Omental fat pad (tissue), 4 donors: ENCODE results near the gene ERC2. TPM values are rescaled to one million over a fixed set of nuclear protein-coding genes. Genes with fewer than 3 reads are reported as not detected.

Source experiments
- ATAC-seq: fragments of 150-250 bp; one replicate; pipeline ENCODE4 v1.9.1; 2016; ENCODE audit warnings: mild to moderate bottlenecking, moderate library complexity; ENCODE audit not compliant: low FRiP score
- DNase-seq: peaks from one replicate; pipeline ENCODE4 v3.0.0-alpha.2; 2019; ENCODE audit warnings: low spot score
- total RNA-seq, 4 donors: library from RNA; depleted of rRNA; stranded (reverse); fragments of >200 nt; gene quantifications; one replicate each; pipeline ENCODE4 v1.1.0, GENCODE V29; 2016
- TF ChIP-seq, protein P1 (sequence below), 3 donors: fragments of 450-650 bp; IDR thresholded peaks; one replicate each; pipeline ENCODE4 v1.5.1; 2016 to 2017; ENCODE audit warnings: antibody characterized with exemption in 3 of 3, mild to moderate bottlenecking in 3 of 3, moderate library complexity in 2 of 3

The ERC2 gene
- total RNA-seq, 4 donors from 2014 or later, result 0.75 to 4.2 (median 2.3) TPM; not detected in 1

DNA sequence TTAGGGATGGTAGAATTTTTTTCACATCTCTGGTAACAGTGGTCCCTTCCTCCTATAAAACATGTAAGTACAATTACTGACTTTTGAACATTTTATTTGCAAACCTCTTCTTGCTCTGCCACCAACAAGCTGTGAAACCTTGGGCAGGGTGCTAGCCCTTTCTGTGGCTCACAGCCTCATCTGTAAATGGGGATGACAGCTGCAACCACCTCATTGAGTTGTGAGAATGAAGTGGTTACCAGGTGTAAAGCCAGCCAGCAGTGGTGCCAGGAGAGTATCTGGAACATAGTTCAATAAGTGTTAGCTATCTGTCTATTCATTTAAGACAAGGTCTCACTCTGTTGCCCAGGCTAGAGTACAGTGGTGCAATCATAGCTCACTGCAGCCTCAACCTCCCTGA is 278.1 kb downstream of the ERC2 start:
- ATAC-seq, result no peak
- no peak for DNase-seq
- TF ChIP-seq, protein P1, sequence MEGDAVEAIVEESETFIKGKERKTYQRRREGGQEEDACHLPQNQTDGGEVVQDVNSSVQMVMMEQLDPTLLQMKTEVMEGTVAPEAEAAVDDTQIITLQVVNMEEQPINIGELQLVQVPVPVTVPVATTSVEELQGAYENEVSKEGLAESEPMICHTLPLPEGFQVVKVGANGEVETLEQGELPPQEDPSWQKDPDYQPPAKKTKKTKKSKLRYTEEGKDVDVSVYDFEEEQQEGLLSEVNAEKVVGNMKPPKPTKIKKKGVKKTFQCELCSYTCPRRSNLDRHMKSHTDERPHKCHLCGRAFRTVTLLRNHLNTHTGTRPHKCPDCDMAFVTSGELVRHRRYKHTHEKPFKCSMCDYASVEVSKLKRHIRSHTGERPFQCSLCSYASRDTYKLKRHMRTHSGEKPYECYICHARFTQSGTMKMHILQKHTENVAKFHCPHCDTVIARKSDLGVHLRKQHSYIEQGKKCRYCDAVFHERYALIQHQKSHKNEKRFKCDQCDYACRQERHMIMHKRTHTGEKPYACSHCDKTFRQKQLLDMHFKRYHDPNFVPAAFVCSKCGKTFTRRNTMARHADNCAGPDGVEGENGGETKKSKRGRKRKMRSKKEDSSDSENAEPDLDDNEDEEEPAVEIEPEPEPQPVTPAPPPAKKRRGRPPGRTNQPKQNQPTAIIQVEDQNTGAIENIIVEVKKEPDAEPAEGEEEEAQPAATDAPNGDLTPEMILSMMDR (IDR thresholded peaks at IDR 0.05), result no peak

DNA sequence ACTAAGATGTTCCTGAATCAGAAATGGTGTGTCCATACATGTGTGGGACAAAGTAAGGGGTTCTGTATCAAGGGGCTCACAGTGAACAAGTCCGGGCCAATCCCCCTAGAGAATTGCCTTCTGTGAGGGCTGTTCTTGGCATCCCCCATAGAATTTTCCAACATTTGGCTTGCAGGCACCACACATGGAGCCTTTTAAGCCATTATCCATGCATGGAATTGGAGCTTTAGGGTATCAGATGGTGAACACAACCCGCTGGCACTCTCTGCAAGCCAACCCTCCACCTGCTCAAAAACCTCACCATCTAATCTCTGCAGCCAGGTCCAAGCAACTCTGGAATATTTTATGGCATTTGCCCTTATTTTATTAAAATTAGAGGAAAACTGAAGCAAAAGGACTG is 278.7 kb downstream of the ERC2 start:
- ATAC-seq (no peak), DNase-seq (no peak)
- TF ChIP-seq, protein P1 (IDR thresholded peaks at IDR 0.05), result no peak

DNA sequence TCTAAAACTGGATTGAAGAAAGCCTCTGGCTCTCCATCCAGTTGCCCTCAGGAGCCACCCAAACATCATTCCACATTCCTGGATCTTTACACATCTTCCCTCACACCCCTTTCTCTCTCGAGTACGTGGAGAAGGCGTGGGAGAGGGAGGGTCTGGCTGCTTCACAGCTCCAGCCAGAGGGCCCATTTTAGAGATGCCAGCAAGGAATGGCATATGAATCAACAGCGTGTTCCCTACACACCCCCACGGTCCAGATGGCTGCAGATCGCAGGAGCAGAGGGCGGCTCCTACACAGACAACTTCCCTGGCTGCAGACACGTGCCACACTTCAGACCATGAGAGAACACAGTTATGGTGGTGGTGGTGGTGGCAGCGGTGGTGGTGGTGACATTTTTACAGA is 280.1 kb downstream of the ERC2 start:
- TF ChIP-seq, protein P1 (IDR thresholded peaks at IDR 0.05), result no peak
- DNase-seq (no peak), ATAC-seq (no peak)

DNA sequence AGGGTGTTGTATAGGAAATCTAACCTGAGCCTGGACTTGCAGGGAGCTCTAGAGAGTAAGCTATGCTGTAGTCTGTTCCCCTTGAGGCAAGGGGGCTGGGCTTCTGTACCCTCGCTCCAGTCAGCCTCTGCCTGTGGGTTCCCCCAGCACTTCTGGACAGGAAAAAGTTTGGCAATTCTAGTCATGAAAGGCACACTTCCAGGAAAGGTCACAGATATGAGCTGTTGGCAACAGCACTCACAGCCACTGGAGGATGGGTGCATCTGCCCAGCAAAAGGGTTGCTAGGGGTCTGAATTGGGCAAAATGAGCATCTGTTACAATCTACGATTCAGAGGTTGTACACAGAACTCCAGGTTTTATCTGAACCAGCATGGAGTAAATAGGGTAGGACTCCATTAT is 281.2 kb downstream of the ERC2 start:
- no peak for ATAC-seq
- no peak for DNase-seq
- TF ChIP-seq, protein P1 (IDR thresholded peaks at IDR 0.05), result no peak

DNA sequence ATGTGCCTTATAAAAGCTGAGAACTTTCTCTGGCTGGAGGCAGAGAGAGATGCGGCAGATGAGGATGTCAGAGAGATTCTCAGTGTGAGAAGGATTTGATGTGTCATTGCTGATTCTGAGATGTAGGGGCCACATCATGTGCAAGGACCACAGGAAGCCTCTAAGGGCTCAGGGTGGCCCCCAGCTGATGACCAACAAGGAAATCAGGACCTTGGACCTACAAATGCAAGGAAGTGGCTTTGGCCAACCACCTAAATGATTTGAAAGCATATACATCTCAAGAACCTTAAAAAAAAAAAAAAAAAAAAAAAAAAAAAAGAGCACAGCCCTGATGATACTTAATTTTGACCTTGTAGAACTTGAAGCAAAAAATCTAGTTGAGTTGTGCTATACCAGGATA is 282.4 kb downstream of the ERC2 start:
- DNase-seq (no peak), ATAC-seq (no peak)
- TF ChIP-seq, protein P1 (IDR thresholded peaks at IDR 0.05), result no peak

DNA sequence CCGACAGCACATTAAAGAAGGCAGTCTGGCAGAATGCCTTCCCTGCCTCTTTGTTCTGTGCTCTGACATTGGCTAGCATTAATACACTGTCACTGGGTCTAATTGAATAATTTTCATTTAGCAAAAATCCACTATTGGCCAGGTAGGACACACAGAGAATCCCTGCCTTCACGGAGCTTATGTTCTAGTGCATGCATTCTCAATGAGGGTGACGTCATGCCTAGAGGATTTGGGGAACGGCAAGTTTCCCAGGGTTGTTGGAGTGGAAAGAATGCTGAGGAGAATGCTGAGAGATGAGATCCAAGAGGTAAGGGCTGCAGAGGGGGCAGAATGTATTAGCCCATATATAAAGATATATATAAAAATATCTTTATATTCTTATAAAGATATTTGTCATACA is 284.7 kb downstream of the ERC2 start:
- ATAC-seq (no peak), DNase-seq (no peak)
- TF ChIP-seq, protein P1 (IDR thresholded peaks at IDR 0.05), result no peak

DNA sequence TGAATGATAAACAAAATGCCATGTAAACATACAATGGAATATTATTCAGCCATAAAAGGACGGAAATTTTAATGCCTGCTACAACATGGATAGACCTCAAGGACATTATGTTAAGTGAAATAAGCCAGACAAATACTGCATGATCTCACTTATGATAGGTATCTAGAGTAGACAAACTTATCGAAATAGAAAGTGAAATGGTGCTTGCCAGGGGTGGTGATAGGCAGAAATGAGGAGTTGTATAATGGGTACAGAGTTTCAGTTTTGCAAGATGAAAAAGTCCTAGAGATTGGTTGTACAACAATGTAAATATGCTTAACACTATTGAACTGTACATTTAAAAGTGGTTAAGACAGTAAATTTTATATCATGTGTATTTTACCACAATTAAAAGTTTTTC is 287.8 kb downstream of the ERC2 start:
- no peak for ATAC-seq
- TF ChIP-seq, protein P1 (IDR thresholded peaks at IDR 0.05), result no peak

More for the DNA sequence above, 287.8 kb downstream of the ERC2 start:
- DNase-seq, result no peak
